Breast epithelium (tissue), 3 donors: ENCODE results near the gene PDE6C.

ENCODE experiments used
- CTCF ChIP-seq, 3 donors: fragments of 450-650 bp; IDR thresholded peaks; one replicate each; pipeline ENCODE4 v1.5.1; 2016 to 2017; ENCODE audit warnings: antibody characterized with exemption in 3 of 3, mild to moderate bottlenecking in 3 of 3, moderate library complexity in 3 of 3
- POLR2A ChIP-seq: fragments of 450-650 bp; IDR thresholded peaks from one replicate; pipeline ENCODE4 v1.6.1; 2016; ENCODE audit warnings: antibody characterized with exemption, mild to moderate bottlenecking, moderate library complexity

- TF ChIP-seq CTCF (IDR thresholded peaks at IDR 0.05) (no peak), POLR2A (no peak)
These were observed 83.4 kb downstream of the PDE6C start for GRCh38 chr10:93695740-93696139.
